ENCODE results near the gene AMFR.

The AMFR gene

GRCh38 chr16:56370875-56371659 lies 54.3 kb downstream of the AMFR start:
- no peak overlapping the region for H3K4me3 ChIP-seq (ENCODE audit: low read depth, low read length)
- DNase-seq (ENCODE audit: low read depth), result peak; percentile 69
- TF ChIP-seq, protein P1, sequence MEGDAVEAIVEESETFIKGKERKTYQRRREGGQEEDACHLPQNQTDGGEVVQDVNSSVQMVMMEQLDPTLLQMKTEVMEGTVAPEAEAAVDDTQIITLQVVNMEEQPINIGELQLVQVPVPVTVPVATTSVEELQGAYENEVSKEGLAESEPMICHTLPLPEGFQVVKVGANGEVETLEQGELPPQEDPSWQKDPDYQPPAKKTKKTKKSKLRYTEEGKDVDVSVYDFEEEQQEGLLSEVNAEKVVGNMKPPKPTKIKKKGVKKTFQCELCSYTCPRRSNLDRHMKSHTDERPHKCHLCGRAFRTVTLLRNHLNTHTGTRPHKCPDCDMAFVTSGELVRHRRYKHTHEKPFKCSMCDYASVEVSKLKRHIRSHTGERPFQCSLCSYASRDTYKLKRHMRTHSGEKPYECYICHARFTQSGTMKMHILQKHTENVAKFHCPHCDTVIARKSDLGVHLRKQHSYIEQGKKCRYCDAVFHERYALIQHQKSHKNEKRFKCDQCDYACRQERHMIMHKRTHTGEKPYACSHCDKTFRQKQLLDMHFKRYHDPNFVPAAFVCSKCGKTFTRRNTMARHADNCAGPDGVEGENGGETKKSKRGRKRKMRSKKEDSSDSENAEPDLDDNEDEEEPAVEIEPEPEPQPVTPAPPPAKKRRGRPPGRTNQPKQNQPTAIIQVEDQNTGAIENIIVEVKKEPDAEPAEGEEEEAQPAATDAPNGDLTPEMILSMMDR (IDR thresholded peaks at IDR 0.05; ENCODE audit: control insufficient read depth, extremely low read depth, insufficient read depth), result no peak

DNA sequence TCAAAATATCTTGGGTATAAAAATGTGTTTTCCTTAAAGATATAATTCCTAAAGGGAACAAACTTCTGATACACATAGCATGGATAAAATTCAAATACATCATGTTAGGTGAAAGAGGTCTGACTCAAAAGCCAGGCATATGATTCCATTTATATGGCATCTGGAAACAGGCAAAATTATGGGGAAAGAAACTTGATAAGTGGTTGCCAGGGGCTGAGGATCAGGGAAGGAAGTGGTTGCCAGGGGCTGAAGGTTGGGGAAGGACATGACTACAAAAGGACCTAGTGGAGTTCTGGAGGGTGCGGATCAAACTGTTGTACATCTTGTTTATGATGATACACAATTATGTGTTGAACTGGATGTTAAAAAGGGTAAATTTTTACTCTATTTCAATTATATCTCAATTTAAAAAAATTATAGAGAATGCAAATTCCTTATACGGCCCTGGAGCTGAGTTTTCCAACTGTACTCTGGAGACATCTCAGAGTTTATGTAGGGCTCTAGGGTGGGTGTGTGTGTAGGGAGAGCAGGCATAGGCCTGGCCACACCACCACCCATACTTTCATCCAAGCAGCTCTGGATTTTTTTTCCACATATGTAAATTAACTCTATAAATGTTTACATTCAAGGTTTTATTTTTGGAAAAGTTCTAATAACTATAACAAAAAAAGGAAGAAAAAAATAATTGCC lies 55.0 kb downstream of the AMFR start:
- DNase-seq (ENCODE audit: low read depth), result no peak
- H3K4me3 ChIP-seq (ENCODE audit: low read depth, low read length), result no peak overlapping the region
- TF ChIP-seq, protein P1 (IDR thresholded peaks at IDR 0.05; ENCODE audit: control insufficient read depth, extremely low read depth, insufficient read depth), result no peak

GRCh38 chr16:56369202-56369601 lies 56.1 kb downstream of the AMFR start:
- no peak overlapping the region for H3K4me3 ChIP-seq (ENCODE audit: low read depth, low read length)
- peak; percentile 71 for DNase-seq (ENCODE audit: low read depth)
- TF ChIP-seq, protein P1 (IDR thresholded peaks at IDR 0.05; ENCODE audit: control insufficient read depth, extremely low read depth, insufficient read depth), result no peak

DNA sequence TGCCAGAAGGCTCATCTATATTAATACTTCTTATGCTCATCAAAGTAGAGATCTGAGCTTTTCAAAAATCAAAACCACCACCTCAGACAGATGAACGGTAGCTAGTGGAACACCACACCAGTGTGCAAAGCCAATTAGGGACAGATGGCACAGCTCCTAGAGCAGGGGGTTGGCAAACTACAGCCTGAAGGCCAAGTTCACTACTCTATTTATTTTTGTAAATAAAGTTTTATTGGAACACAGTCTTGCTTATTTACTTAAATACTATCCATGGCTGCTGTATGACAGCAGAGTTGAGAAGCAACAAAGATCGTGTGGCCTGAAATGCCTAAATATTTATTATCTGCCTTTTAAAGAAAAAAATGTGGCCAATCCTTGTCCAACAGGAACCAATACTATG lies 56.8 kb downstream of the AMFR start:
- peak overlapping the region; percentile 2; the same call in 1 of the 2 replicates for H3K4me3 ChIP-seq (ENCODE audit: low read depth, low read length)
- TF ChIP-seq, protein P1 (IDR thresholded peaks at IDR 0.05; ENCODE audit: control insufficient read depth, extremely low read depth, insufficient read depth), result no peak
- peak; percentile 69 for DNase-seq (ENCODE audit: low read depth)

GRCh38 chr16:56367764-56368163 lies 57.6 kb downstream of the AMFR start:
- DNase-seq (ENCODE audit: low read depth), result no peak
- TF ChIP-seq, protein P1 (IDR thresholded peaks at IDR 0.05; ENCODE audit: control insufficient read depth, extremely low read depth, insufficient read depth), result no peak
- no peak overlapping the region for H3K4me3 ChIP-seq (ENCODE audit: low read depth, low read length)

- TF ChIP-seq, protein P1 (IDR thresholded peaks at IDR 0.05; ENCODE audit: control insufficient read depth, extremely low read depth, insufficient read depth), result no peak
- no peak overlapping the region for H3K4me3 ChIP-seq (ENCODE audit: low read depth, low read length)
- DNase-seq (ENCODE audit: low read depth), result no peak
These were observed 58.4 kb downstream of the AMFR start for GRCh38 chr16:56366945-56367344.

Data from LNCaP clone FGC (cell line).